ENCODE results near the gene FHAD1.

DNA sequence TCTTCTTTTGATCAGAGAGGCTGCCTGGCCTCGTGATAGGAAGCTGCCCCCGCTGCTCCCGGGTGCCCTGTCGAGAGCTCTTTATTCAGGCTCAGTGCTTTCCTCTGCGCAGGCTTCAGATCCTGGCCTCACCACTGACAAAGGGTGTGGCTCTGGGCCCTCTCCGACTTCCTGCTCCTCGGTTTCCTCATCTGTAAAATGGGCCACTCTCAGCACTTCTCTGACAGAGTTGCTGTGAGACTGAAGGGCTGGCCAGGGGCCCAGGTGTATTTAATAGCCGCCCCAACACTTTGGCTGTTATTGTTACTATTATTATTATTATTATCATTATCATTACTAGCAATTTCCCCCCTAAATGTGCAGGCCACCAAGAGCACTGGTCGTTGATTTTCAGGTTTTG is 101.6 kb downstream of the FHAD1 start:
- no peak for TF ChIP-seq HCFC1 (IDR thresholded peaks at IDR 0.05; ENCODE audit: low read depth, low read length)
- TF ChIP-seq, protein P1, sequence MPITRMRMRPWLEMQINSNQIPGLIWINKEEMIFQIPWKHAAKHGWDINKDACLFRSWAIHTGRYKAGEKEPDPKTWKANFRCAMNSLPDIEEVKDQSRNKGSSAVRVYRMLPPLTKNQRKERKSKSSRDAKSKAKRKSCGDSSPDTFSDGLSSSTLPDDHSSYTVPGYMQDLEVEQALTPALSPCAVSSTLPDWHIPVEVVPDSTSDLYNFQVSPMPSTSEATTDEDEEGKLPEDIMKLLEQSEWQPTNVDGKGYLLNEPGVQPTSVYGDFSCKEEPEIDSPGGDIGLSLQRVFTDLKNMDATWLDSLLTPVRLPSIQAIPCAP (CRISPR knock-in tag; IDR thresholded peaks at IDR 0.05; ENCODE audit: borderline replicate concordance) = no peak
- TF ChIP-seq, protein P2, sequence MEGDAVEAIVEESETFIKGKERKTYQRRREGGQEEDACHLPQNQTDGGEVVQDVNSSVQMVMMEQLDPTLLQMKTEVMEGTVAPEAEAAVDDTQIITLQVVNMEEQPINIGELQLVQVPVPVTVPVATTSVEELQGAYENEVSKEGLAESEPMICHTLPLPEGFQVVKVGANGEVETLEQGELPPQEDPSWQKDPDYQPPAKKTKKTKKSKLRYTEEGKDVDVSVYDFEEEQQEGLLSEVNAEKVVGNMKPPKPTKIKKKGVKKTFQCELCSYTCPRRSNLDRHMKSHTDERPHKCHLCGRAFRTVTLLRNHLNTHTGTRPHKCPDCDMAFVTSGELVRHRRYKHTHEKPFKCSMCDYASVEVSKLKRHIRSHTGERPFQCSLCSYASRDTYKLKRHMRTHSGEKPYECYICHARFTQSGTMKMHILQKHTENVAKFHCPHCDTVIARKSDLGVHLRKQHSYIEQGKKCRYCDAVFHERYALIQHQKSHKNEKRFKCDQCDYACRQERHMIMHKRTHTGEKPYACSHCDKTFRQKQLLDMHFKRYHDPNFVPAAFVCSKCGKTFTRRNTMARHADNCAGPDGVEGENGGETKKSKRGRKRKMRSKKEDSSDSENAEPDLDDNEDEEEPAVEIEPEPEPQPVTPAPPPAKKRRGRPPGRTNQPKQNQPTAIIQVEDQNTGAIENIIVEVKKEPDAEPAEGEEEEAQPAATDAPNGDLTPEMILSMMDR (IDR thresholded peaks at IDR 0.05 in 2 of 3, conservative IDR thresholded peaks at IDR 0.05 in 1 of 3; ENCODE audit: insufficient read depth in 2 of 3, low read depth in 1 of 3, low read length in 3 of 3) = no peak
- TF ChIP-seq, protein P3, sequence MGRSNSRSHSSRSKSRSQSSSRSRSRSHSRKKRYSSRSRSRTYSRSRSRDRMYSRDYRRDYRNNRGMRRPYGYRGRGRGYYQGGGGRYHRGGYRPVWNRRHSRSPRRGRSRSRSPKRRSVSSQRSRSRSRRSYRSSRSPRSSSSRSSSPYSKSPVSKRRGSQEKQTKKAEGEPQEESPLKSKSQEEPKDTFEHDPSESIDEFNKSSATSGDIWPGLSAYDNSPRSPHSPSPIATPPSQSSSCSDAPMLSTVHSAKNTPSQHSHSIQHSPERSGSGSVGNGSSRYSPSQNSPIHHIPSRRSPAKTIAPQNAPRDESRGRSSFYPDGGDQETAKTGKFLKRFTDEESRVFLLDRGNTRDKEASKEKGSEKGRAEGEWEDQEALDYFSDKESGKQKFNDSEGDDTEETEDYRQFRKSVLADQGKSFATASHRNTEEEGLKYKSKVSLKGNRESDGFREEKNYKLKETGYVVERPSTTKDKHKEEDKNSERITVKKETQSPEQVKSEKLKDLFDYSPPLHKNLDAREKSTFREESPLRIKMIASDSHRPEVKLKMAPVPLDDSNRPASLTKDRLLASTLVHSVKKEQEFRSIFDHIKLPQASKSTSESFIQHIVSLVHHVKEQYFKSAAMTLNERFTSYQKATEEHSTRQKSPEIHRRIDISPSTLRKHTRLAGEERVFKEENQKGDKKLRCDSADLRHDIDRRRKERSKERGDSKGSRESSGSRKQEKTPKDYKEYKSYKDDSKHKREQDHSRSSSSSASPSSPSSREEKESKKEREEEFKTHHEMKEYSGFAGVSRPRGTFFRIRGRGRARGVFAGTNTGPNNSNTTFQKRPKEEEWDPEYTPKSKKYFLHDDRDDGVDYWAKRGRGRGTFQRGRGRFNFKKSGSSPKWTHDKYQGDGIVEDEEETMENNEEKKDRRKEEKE (IDR thresholded peaks at IDR 0.05; ENCODE audit: borderline replicate concordance in 1 of 2, control insufficient read depth in 1 of 2, low read depth in 2 of 2, low read length in 1 of 2) = no peak
- no peak for TF ChIP-seq TFAM (CRISPR knock-in tag; conservative IDR thresholded peaks at IDR 0.05)

Measured in K562 (cell line).